Neural cell (in vitro differentiated cells): Measurements from ENCODE around the gene RABGAP1L. TPM values are rescaled to one million over a fixed set of nuclear protein-coding genes. Genes with fewer than 3 reads are reported as not detected.

Experiments
- H2AFZ ChIP-seq: fragments of 200-600, 300-800 bp; sonication (generic), shearing (Covaris generic); 2 replicates; pipeline ENCODE4 v1.6.0; 2014; ENCODE audit warnings: low read depth, mild to moderate bottlenecking, antibody characterized with exemption, low read length, moderate library complexity
- H3F3A ChIP-seq: fragments of 200-600 bp; shearing (Covaris generic); 2 replicates; pipeline ENCODE4 v1.6.1; 2016; ENCODE audit warnings: mild to moderate bottlenecking, moderate library complexity, mixed read lengths, antibody characterized with exemption, low read length; ENCODE audit not compliant: insufficient read depth, poor library complexity, severe bottlenecking
- H3K27ac ChIP-seq: fragments of 200-600, 300-800 bp; sonication (generic), shearing (Covaris generic); 2 replicates; pipeline ENCODE4 v1.5.1; 2014; ENCODE audit warnings: mild to moderate bottlenecking, low read length, moderate library complexity
- H3K27me3 ChIP-seq: fragments of 300-800, 200-600 bp; sonication (generic), shearing (Covaris generic); 2 replicates; pipeline ENCODE4 v1.6.0; 2014; ENCODE audit warnings: mild to moderate bottlenecking, low read depth, low read length, moderate library complexity; ENCODE audit not compliant: insufficient read depth
- H3K36me3 ChIP-seq: fragments of 300-800, 200-600 bp; sonication (generic), shearing (Covaris generic); 2 replicates; pipeline ENCODE4 v1.5.1; 2014; ENCODE audit warnings: mild to moderate bottlenecking, antibody characterized with exemption, low read length, moderate library complexity; ENCODE audit not compliant: insufficient read depth
- H3K4me2 ChIP-seq: fragments of 300-800, 200-600 bp; sonication (generic), shearing (Covaris generic); 2 replicates; pipeline ENCODE4 v1.6.0; 2014; ENCODE audit warnings: mild to moderate bottlenecking, low read length
- H3K4me3 ChIP-seq: fragments of 300-800, 200-600 bp; sonication (generic), shearing (Covaris generic); 2 replicates; pipeline ENCODE4 v1.5.1; 2014; ENCODE audit warnings: mild to moderate bottlenecking, low read length, moderate library complexity
- H3K79me2 ChIP-seq: fragments of 200-600 bp; shearing (Covaris generic); replicated peaks from 2 replicates; pipeline ENCODE4 v1.6.0; 2014; ENCODE audit warnings: mild to moderate bottlenecking, low read length, moderate library complexity; ENCODE audit not compliant: insufficient read depth
- H3K9ac ChIP-seq: fragments of 300-800, 200-600 bp; sonication (generic), shearing (Covaris generic); 2 replicates; pipeline ENCODE4 v1.6.1; 2016; ENCODE audit warnings: mild to moderate bottlenecking, low read length, mixed read lengths
- H3K9me2 ChIP-seq: fragments of 200-600 bp; shearing (Covaris generic); 2 replicates; pipeline ENCODE4 v1.6.1; 2016; ENCODE audit warnings: mild to moderate bottlenecking, low read length, mixed read lengths; ENCODE audit not compliant: insufficient read depth
- H3K9me3 ChIP-seq: fragments of 200-600, 300-800 bp; sonication (generic), shearing (Covaris generic); 2 replicates; pipeline ENCODE4 v1.6.1; 2016; ENCODE audit warnings: mild to moderate bottlenecking, mixed run types, low read length, moderate library complexity, mixed read lengths
- H4K20me1 ChIP-seq: fragments of 200-600 bp; shearing (Covaris generic); 2 replicates; pipeline ENCODE4 v1.6.1; 2016; ENCODE audit warnings: mild to moderate bottlenecking, mixed run types; ENCODE audit not compliant: insufficient read depth
- CTCF ChIP-seq: fragments of 450-650 bp; IDR thresholded peaks from 2 replicates; pipeline ENCODE4 v1.5.1; 2014; ENCODE audit warnings: antibody characterized with exemption, mild to moderate bottlenecking, moderate library complexity; ENCODE audit not compliant: poor library complexity, severe bottlenecking
- EP300 ChIP-seq: fragments of 450-650 bp; conservative IDR thresholded peaks from 2 replicates; pipeline ENCODE4 v1.6.1; 2014; ENCODE audit warnings: antibody characterized with exemption, mild to moderate bottlenecking, moderate library complexity; ENCODE audit not compliant: poor library complexity, severe bottlenecking
- EZH2 ChIP-seq: fragments of 200-600, 300-800 bp; shearing (Covaris generic), sonication (generic); IDR thresholded peaks from 2 replicates; pipeline ENCODE4 v1.6.1; 2014; ENCODE audit warnings: antibody characterized with exemption, low read length, borderline replicate concordance, mild to moderate bottlenecking; ENCODE audit not compliant: insufficient read depth, poor library complexity, severe bottlenecking
- MXI1 ChIP-seq: fragments of 450-650 bp; conservative IDR thresholded peaks from 2 replicates; pipeline ENCODE4 v1.6.1; 2014; ENCODE audit warnings: antibody characterized with exemption, mild to moderate bottlenecking; ENCODE audit not compliant: poor library complexity, severe bottlenecking
- POLR2AphosphoS5 ChIP-seq: IDR thresholded peaks from 2 replicates; pipeline ENCODE4 v1.6.1; 2012
- RAD21 ChIP-seq: fragments of 450-650 bp; conservative IDR thresholded peaks from 2 replicates; pipeline ENCODE4 v1.6.1; 2014; ENCODE audit warnings: antibody characterized with exemption, mild to moderate bottlenecking, moderate library complexity
- REST ChIP-seq: IDR thresholded peaks from 2 replicates; pipeline ENCODE4 v1.6.1; 2012; ENCODE audit warnings: borderline replicate concordance
- SMC3 ChIP-seq: fragments of 450-650 bp; conservative IDR thresholded peaks from 2 replicates; pipeline ENCODE4 v1.6.1; 2014; ENCODE audit warnings: antibody characterized with exemption, mild to moderate bottlenecking, moderate library complexity; ENCODE audit not compliant: poor library complexity
- TAF1 ChIP-seq: IDR thresholded peaks from 2 replicates; pipeline ENCODE4 v1.6.1; 2012; ENCODE audit warnings: low read depth
- polyA plus RNA-seq: library from polyadenylated mRNA; depleted of rRNA; stranded (reverse); fragments of >200 nt; gene quantifications from 2 replicates; pipeline ENCODE4 v1.2.3, GENCODE V29; 2014

Gene RABGAP1L
- polyA plus RNA-seq, 1 donor from 2014 or later = 32.2 TPM

DNA sequence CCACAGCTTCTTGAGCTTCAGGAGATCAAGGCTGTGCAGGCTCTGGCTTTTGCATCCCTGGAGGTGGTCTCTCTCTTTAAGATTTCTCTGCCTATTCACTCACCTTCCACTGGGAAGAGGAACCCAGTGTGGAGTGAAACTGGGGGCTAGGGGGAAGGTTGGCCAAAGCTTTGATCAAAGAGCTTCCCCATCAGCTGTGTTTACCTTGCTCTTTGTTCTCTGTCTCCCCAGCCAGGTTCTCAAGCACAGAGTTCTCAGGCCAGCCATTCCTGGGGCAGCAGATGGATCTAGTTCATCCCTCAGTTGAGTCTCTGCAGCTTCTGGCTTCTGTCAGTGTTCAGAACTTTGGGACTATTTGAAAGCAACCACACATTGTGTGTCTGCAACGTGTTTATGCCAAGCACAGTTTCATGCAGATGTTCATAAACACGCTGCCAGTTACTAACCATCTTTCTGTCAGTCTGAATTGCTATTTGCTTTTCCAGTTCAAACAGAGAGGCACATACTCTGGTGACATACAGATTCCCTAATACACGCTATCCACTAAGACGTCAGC, 881.1 kb downstream of the RABGAP1L start:
- Histone ChIP-seq H3K4me2 (no peak overlapping the region), H3K9me3 (no peaks in the 10 kb centered on the region), H2AFZ (no peak overlapping the region), H3K36me3 (no peaks in the 10 kb centered on the region), H3K9me2 (no peaks in the 10 kb centered on the region), H3K27me3 (no peaks in the 10 kb centered on the region), H4K20me1 (no peaks in the 10 kb centered on the region), H3K27ac (no peak overlapping the region), H3K79me2 (no peaks in the 10 kb centered on the region), H3F3A (no peaks in the 10 kb centered on the region), H3K4me3 (no peak overlapping the region), H3K9ac (no peak overlapping the region)
- TF ChIP-seq SMC3 (no peak), POLR2AphosphoS5 (no peak)

GRCh38 chr1:175042650-175043049, 883.3 kb downstream of the RABGAP1L start:
- no peak for TF ChIP-seq EZH2
- no peak for TF ChIP-seq EP300
- no peak for TF ChIP-seq MXI1
- no peak for TF ChIP-seq CTCF
- no peak for TF ChIP-seq TAF1
- no peak for TF ChIP-seq REST
- no peak for TF ChIP-seq RAD21
- TF ChIP-seq SMC3 = no peak
- no peak for TF ChIP-seq POLR2AphosphoS5
- no peak overlapping the region for H3K4me2 ChIP-seq
- H3K9me3 ChIP-seq = no peaks in the 10 kb centered on the region
- no peaks in the 10 kb centered on the region for H3K79me2 ChIP-seq
- no peaks in the 10 kb centered on the region for H3F3A ChIP-seq
- H3K9ac ChIP-seq = no peak overlapping the region
- no peak overlapping the region for H3K27ac ChIP-seq
- no peak overlapping the region for H2AFZ ChIP-seq
- H3K36me3 ChIP-seq = no peaks in the 10 kb centered on the region
- no peak overlapping the region for H3K4me3 ChIP-seq
- H4K20me1 ChIP-seq = no peaks in the 10 kb centered on the region
- H3K9me2 ChIP-seq = no peaks in the 10 kb centered on the region
- H3K27me3 ChIP-seq = no peaks in the 10 kb centered on the region

GRCh38 chr1:175043824-175044223, 884.5 kb downstream of the RABGAP1L start:
- Histone ChIP-seq H3K9me2 (no peaks in the 10 kb centered on the region), H3K9ac (no peak overlapping the region), H3F3A (no peaks in the 10 kb centered on the region), H3K79me2 (no peaks in the 10 kb centered on the region), H3K4me3 (no peak overlapping the region), H3K27me3 (no peaks in the 10 kb centered on the region), H2AFZ (no peak overlapping the region), H3K9me3 (no peaks in the 10 kb centered on the region), H3K4me2 (no peak overlapping the region), H3K36me3 (no peaks in the 10 kb centered on the region), H3K27ac (no peak overlapping the region), H4K20me1 (no peaks in the 10 kb centered on the region)
- TF ChIP-seq RAD21 (no peak), EP300 (no peak), POLR2AphosphoS5 (no peak), MXI1 (no peak), SMC3 (no peak), REST (no peak), EZH2 (no peak), TAF1 (no peak), CTCF (no peak)
